Measurements from ENCODE around the gene USP5. TPM values are rescaled to one million over a fixed set of nuclear protein-coding genes. Genes with fewer than 3 reads are reported as not detected.
A peak's percentile ranks its signal among the peaks of the same experiment; 100 is the strongest.
"Not testable (repeated sequence)": the region's sequence is repeated elsewhere in the genome, so short reads cannot be mapped to it uniquely, and the experiment has no call there.

Gene USP5
- polyA plus RNA-seq, 1 experiment = 47.1 TPM

GRCh38 chr12:6869049-6870021, 17.4 kb downstream of the USP5 start:
- Histone ChIP-seq H3K27ac (ENCODE audit: low read depth, low read length) (peak overlapping the region; percentile 21), H3K9me3 (ENCODE audit: control insufficient read depth, insufficient read depth, low read length) (no peaks in the 10 kb centered on the region; the same call in 1 of the 2 replicates), H3K27me3 (ENCODE audit: control insufficient read depth, insufficient read depth, low read length) (no peaks in the 10 kb centered on the region), H3K4me3 (ENCODE audit: low read depth, low read length) (peak overlapping the region; percentile 90)
- CTCF ChIA-PET = interaction anchor here (0.5 to 5.1 kb wide), 35 partner anchors 8 to 317 kb away, joined by 3 to 50 read pairs (median 4); partner anchors contain the start of genes C12orf57, CDCA3, GNB3 and LRRC23
- DNase-seq (ENCODE audit: low read depth, low spot score) = peak; percentile 48
- POLR2A ChIA-PET = interaction anchor here (0.6 to 3.8 kb wide), 8 partner anchors 17 to 335 kb away, joined by 3 to 25 read pairs (median 6); partner anchors contain the start of genes C12orf57, CDCA3, GPR162 and RNU7-1
- TF ChIP-seq, protein P1, sequence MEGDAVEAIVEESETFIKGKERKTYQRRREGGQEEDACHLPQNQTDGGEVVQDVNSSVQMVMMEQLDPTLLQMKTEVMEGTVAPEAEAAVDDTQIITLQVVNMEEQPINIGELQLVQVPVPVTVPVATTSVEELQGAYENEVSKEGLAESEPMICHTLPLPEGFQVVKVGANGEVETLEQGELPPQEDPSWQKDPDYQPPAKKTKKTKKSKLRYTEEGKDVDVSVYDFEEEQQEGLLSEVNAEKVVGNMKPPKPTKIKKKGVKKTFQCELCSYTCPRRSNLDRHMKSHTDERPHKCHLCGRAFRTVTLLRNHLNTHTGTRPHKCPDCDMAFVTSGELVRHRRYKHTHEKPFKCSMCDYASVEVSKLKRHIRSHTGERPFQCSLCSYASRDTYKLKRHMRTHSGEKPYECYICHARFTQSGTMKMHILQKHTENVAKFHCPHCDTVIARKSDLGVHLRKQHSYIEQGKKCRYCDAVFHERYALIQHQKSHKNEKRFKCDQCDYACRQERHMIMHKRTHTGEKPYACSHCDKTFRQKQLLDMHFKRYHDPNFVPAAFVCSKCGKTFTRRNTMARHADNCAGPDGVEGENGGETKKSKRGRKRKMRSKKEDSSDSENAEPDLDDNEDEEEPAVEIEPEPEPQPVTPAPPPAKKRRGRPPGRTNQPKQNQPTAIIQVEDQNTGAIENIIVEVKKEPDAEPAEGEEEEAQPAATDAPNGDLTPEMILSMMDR (IDR thresholded peaks at IDR 0.05; ENCODE audit: low read depth, low read length) = peak; percentile 91

- POLR2A ChIA-PET = interaction anchor here (3.3 to 3.8 kb wide), 2 partner anchors 18 to 55 kb away, joined by 21 to 37 read pairs; partner anchors contain the start of genes CDCA3 and USP5
- not testable (repeated sequence) for H3K27me3 ChIP-seq (ENCODE audit: control insufficient read depth, insufficient read depth, low read length); H3K4me3 ChIP-seq (ENCODE audit: low read depth, low read length); DNase-seq (ENCODE audit: low read depth, low spot score); H3K9me3 ChIP-seq (ENCODE audit: control insufficient read depth, insufficient read depth, low read length)
- peak overlapping the region; percentile 22 for H3K27ac ChIP-seq (ENCODE audit: low read depth, low read length)
- CTCF ChIA-PET = interaction anchor here (1.0 to 5.1 kb wide), 12 partner anchors 9 to 318 kb away, joined by 3 to 50 read pairs (median 6); partner anchors contain the start of genes CDCA3, GNB3 and USP5
These were observed 18.4 kb downstream of the USP5 start for GRCh38 chr12:6870304-6870703.

- POLR2A ChIA-PET = interaction anchor here (0.7 to 3.3 kb wide), 4 partner anchors 19 to 67 kb away, joined by 4 to 37 read pairs (median 21); partner anchors contain the start of genes CDCA3 and USP5
- DNase-seq (ENCODE audit: low read depth, low spot score) = no peak
- H3K4me3 ChIP-seq (ENCODE audit: low read depth, low read length) = peak overlapping the region; percentile 84
- H3K27ac ChIP-seq (ENCODE audit: low read depth, low read length) = no peak overlapping the region
- CTCF ChIA-PET = interaction anchor here (1.5 to 5.1 kb wide), 8 partner anchors 11 to 117 kb away, joined by 11 to 50 read pairs (median 18); partner anchors contain the start of genes CDCA3, MLF2 and USP5
- H3K9me3 ChIP-seq (ENCODE audit: control insufficient read depth, insufficient read depth, low read length) = no peaks in the 10 kb centered on the region; the same call in 1 of the 2 replicates
- TF ChIP-seq, protein P1 (IDR thresholded peaks at IDR 0.05; ENCODE audit: low read depth, low read length) = no peak
- no peaks in the 10 kb centered on the region for H3K27me3 ChIP-seq (ENCODE audit: control insufficient read depth, insufficient read depth, low read length)
These were observed 19.4 kb downstream of the USP5 start for GRCh38 chr12:6871052-6871957.

- ChIA-PET CTCF (interaction anchor here (0.5 to 5.1 kb wide), 30 partner anchors 10 to 241 kb away, joined by 3 to 50 read pairs (median 6); partner anchors contain the start of genes C12orf57, C1RL, CDCA3 and COPS7A), POLR2A (interaction anchor here (0.6 to 3.3 kb wide), 20 partner anchors 9 to 340 kb away, joined by 3 to 37 read pairs (median 5); partner anchors contain the start of genes C12orf57, CDCA3, GAPDH and LRRC23)
These were observed 20.4 kb downstream of the USP5 start for GRCh38 chr12:6872073-6873048.

More at GRCh38 chr12:6872073-6873048, 20.4 kb downstream of the USP5 start:
- peak overlapping the region; percentile 65 for H3K27ac ChIP-seq (ENCODE audit: low read depth, low read length)
- DNase-seq (ENCODE audit: low read depth, low spot score) = no peak
- H3K9me3 ChIP-seq (ENCODE audit: control insufficient read depth, insufficient read depth, low read length) = no peaks in the 10 kb centered on the region; the same call in 1 of the 2 replicates
- peak overlapping the region; percentile 84 for H3K4me3 ChIP-seq (ENCODE audit: low read depth, low read length)
- no peaks in the 10 kb centered on the region for H3K27me3 ChIP-seq (ENCODE audit: control insufficient read depth, insufficient read depth, low read length)
- TF ChIP-seq, protein P1 (IDR thresholded peaks at IDR 0.05; ENCODE audit: low read depth, low read length) = peak; percentile 97

Data from AG04450 (cell line).